Loucy (cell line): ENCODE results near the gene SMIM35.
"Not testable (repeated sequence)": the region's sequence is repeated elsewhere in the genome, so short reads cannot be mapped to it uniquely, and the experiment has no call there.

Experiments
- H2AFZ ChIP-seq: fragments of 200-600 bp; sonication (generic); 2 replicates; pipeline ENCODE4 v1.6.0; 2016; ENCODE audit warnings: antibody characterized with exemption, mild to moderate bottlenecking, low read length, moderate library complexity
- H3F3A ChIP-seq: fragments of 200-600 bp; 2 replicates; pipeline ENCODE4 v1.6.0; 2016; ENCODE audit warnings: antibody characterized with exemption, low read depth, mild to moderate bottlenecking
- H3K27me3 ChIP-seq: fragments of 200-600 bp; sonication (generic); 2 replicates; pipeline ENCODE4 v1.6.1; 2014; ENCODE audit warnings: low read length, mild to moderate bottlenecking; ENCODE audit not compliant: insufficient read depth, poor library complexity, severe bottlenecking
- H3K36me3 ChIP-seq: fragments of 200-600 bp; sonication (generic); 2 replicates; pipeline ENCODE4 v1.6.1; 2016; ENCODE audit warnings: low read length; ENCODE audit not compliant: insufficient read depth
- H3K4me1 ChIP-seq: fragments of 200-600 bp; sonication (generic); 2 replicates; pipeline ENCODE4 v1.5.1; 2014; ENCODE audit warnings: low read length, mild to moderate bottlenecking; ENCODE audit not compliant: insufficient read depth, poor library complexity, severe bottlenecking
- H3K4me2 ChIP-seq: fragments of 200-600 bp; sonication (generic); 2 replicates; pipeline ENCODE4 v1.6.0; 2014; ENCODE audit warnings: antibody characterized with exemption, low read length, low read depth, mild to moderate bottlenecking; ENCODE audit not compliant: poor library complexity, severe bottlenecking
- H3K4me3 ChIP-seq: fragments of 200-600 bp; sonication (generic); 2 replicates; pipeline ENCODE4 v1.5.1; 2014; ENCODE audit warnings: low read length, mild to moderate bottlenecking, mixed read lengths; ENCODE audit not compliant: poor library complexity, severe bottlenecking
- H3K79me2 ChIP-seq: fragments of 200-600 bp; sonication (generic); 2 replicates; pipeline ENCODE4 v1.6.1; 2014; ENCODE audit warnings: low read length; ENCODE audit not compliant: insufficient read depth
- H3K9ac ChIP-seq: fragments of 200-600 bp; sonication (generic); 2 replicates; pipeline ENCODE4 v1.6.0; 2014; ENCODE audit warnings: mild to moderate bottlenecking, low read depth, low read length, moderate library complexity; ENCODE audit not compliant: poor library complexity, severe bottlenecking
- H3K9me2 ChIP-seq: fragments of 200-600 bp; sonication (generic); replicated peaks from 2 replicates; pipeline ENCODE4 v1.6.1; 2016; ENCODE audit warnings: low read depth, low read length, mixed read lengths
- H3K9me3 ChIP-seq: fragments of 200-600 bp; sonication (generic); 2 replicates; pipeline ENCODE4 v1.6.1; 2014; ENCODE audit warnings: mild to moderate bottlenecking, antibody characterized with exemption, low read length, low read depth; ENCODE audit not compliant: insufficient read depth
- H4K20me1 ChIP-seq: fragments of 200-600 bp; sonication (generic); 2 replicates; pipeline ENCODE4 v1.6.0; 2014; ENCODE audit warnings: antibody characterized with exemption, low read length, mild to moderate bottlenecking; ENCODE audit not compliant: insufficient read depth, poor library complexity, severe bottlenecking
- EZH2phosphoT487 ChIP-seq: fragments of 200-600 bp; IDR thresholded peaks from 2 replicates; pipeline ENCODE4 v1.6.1; 2018; ENCODE audit warnings: antibody characterized with exemption, mild to moderate bottlenecking, moderate library complexity, borderline replicate concordance
- TF ChIP-seq, protein P1 (sequence below): fragments of 200-600 bp; sonication (generic); conservative IDR thresholded peaks from 2 replicates; pipeline ENCODE4 v1.5.1; 2014; ENCODE audit warnings: mild to moderate bottlenecking, antibody characterized with exemption, low read length

SMIM35 gene

GRCh38 chr11:118065384-118065783, 21.4 kb downstream of the SMIM35 start:
- no peak for TF ChIP-seq EZH2phosphoT487
- TF ChIP-seq, protein P1, sequence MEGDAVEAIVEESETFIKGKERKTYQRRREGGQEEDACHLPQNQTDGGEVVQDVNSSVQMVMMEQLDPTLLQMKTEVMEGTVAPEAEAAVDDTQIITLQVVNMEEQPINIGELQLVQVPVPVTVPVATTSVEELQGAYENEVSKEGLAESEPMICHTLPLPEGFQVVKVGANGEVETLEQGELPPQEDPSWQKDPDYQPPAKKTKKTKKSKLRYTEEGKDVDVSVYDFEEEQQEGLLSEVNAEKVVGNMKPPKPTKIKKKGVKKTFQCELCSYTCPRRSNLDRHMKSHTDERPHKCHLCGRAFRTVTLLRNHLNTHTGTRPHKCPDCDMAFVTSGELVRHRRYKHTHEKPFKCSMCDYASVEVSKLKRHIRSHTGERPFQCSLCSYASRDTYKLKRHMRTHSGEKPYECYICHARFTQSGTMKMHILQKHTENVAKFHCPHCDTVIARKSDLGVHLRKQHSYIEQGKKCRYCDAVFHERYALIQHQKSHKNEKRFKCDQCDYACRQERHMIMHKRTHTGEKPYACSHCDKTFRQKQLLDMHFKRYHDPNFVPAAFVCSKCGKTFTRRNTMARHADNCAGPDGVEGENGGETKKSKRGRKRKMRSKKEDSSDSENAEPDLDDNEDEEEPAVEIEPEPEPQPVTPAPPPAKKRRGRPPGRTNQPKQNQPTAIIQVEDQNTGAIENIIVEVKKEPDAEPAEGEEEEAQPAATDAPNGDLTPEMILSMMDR, result no peak
- no peaks in the 10 kb centered on the region for H3F3A ChIP-seq
- no peak overlapping the region for H2AFZ ChIP-seq
- no peaks in the 10 kb centered on the region for H3K4me1 ChIP-seq
- no peak overlapping the region for H3K9ac ChIP-seq
- H4K20me1 ChIP-seq, result no peaks in the 10 kb centered on the region
- no peaks in the 10 kb centered on the region for H3K9me2 ChIP-seq
- H3K4me2 ChIP-seq, result no peak overlapping the region
- no peaks in the 10 kb centered on the region for H3K79me2 ChIP-seq
- no peaks in the 10 kb centered on the region for H3K9me3 ChIP-seq
- no peaks in the 10 kb centered on the region for H3K27me3 ChIP-seq
- no peak overlapping the region for H3K4me3 ChIP-seq
- no peaks in the 10 kb centered on the region for H3K36me3 ChIP-seq

- H3K27me3 ChIP-seq, result no peaks in the 10 kb centered on the region
- no peaks in the 10 kb centered on the region for H3K9me3 ChIP-seq
- no peak for TF ChIP-seq EZH2phosphoT487
- TF ChIP-seq, protein P1, result no peak
- no peak overlapping the region for H3K4me2 ChIP-seq
- no peaks in the 10 kb centered on the region for H3K36me3 ChIP-seq
- H3F3A ChIP-seq, result no peaks in the 10 kb centered on the region
- H3K9ac ChIP-seq, result no peak overlapping the region
- no peaks in the 10 kb centered on the region for H3K4me1 ChIP-seq
- no peak overlapping the region for H2AFZ ChIP-seq
- H3K79me2 ChIP-seq, result no peaks in the 10 kb centered on the region
- no peaks in the 10 kb centered on the region for H4K20me1 ChIP-seq
- no peaks in the 10 kb centered on the region for H3K9me2 ChIP-seq
- no peak overlapping the region for H3K4me3 ChIP-seq
Measured at GRCh38 chr11:118064956-118065355, 21.8 kb downstream of the SMIM35 start.

DNA sequence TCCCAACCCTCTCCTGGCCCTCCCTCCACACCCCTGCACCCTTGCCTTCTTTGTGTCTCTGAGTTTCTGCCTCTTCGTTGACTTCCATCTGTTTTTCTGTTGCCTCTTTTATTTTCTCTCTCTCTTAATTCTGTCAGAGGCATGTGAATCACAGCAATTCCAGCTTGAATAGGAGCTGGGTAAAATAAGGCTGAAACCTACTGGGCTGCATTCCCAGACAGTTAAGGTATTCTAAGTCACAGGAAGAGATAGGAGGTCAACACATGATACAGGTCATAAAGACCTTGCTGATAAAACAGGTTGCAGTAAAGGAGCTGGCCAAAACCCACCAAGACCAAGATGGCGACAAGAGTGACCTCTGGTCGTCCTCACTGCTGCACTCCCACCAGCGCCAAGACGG, 24.1 kb downstream of the SMIM35 start:
- not testable (repeated sequence) for H3K27me3 ChIP-seq, H3K4me2 ChIP-seq, H3K9me3 ChIP-seq, H2AFZ ChIP-seq, H3K4me1 ChIP-seq, H3K79me2 ChIP-seq, H4K20me1 ChIP-seq, H3K4me3 ChIP-seq, H3K9ac ChIP-seq, H3K36me3 ChIP-seq, H3K9me2 ChIP-seq, H3F3A ChIP-seq

- H2AFZ ChIP-seq, H3K36me3 ChIP-seq, H3K27me3 ChIP-seq, H3K9me3 ChIP-seq, H3K4me3 ChIP-seq, H4K20me1 ChIP-seq, H3K4me1 ChIP-seq, H3K9ac ChIP-seq, H3F3A ChIP-seq, H3K4me2 ChIP-seq, H3K9me2 ChIP-seq, H3K79me2 ChIP-seq: not testable (repeated sequence)
Measured at GRCh38 chr11:118062181-118062580, 24.6 kb downstream of the SMIM35 start.
